Measurements from ENCODE around the gene GLRA3. TPM values are rescaled to one million over a fixed set of nuclear protein-coding genes. Genes with fewer than 3 reads are reported as not detected.

Gene GLRA3
- total and polyA plus RNA-seq, 11 donors = 0.02 TPM; not detected in 10

- DNase-seq (no peak), ATAC-seq (no peak)
- TF ChIP-seq CTCF (IDR thresholded peaks at IDR 0.05) = no peak
- TF ChIP-seq POLR2A (IDR thresholded peaks at IDR 0.05) = no peak
- no peaks in the 10 kb centered on the region for H3K9me3 ChIP-seq
- intact Hi-C loops (cut with DNase I) = no loop called here
- H3K27ac ChIP-seq = no peak overlapping the region
- H3K27me3 ChIP-seq = no peaks in the 10 kb centered on the region
- H3K4me3 ChIP-seq = no peak overlapping the region
- WGBS, 4 donors = 72 to 88% (median 78%) methylated on average over 1 of the region's 1 CpG
- H3K36me3 ChIP-seq = no peaks in the 10 kb centered on the region
- H3K4me1 ChIP-seq = peaks cover 0 to 28% (median 0%) of the 10 kb centered on the region in 12 donors
These were observed 238.7 kb downstream of the GLRA3 start for GRCh38 chr4:174590336-174590735.

Other genes with a start within 250 kb of the GLRA3 start
- gene ADAM29, start 89.1 kb upstream of the GLRA3 start, total RNA-seq = not detected
- not detected for gene ADAM29, start 89.1 kb upstream of the GLRA3 start, polyA plus RNA-seq